Measurements from ENCODE around the gene BIRC7.
"Not testable (repeated sequence)": the region's sequence is repeated elsewhere in the genome, so short reads cannot be mapped to it uniquely, and the experiment has no call there.

Gene BIRC7

GRCh38 chr20:63246490-63247288 is 11.0 kb downstream of the BIRC7 start:
- DNase-seq (ENCODE audit: low read depth in 2 of 3, low spot score in 1 of 3), result no peak

- no peak for DNase-seq (ENCODE audit: low read depth in 2 of 3, low spot score in 1 of 3)
Measured at GRCh38 chr20:63247671-63248228, 12.0 kb downstream of the BIRC7 start.

- DNase-seq (ENCODE audit: low read depth in 2 of 3, low spot score in 1 of 3), result no peak
Measured at GRCh38 chr20:63248835-63249591, 13.3 kb downstream of the BIRC7 start.

DNA sequence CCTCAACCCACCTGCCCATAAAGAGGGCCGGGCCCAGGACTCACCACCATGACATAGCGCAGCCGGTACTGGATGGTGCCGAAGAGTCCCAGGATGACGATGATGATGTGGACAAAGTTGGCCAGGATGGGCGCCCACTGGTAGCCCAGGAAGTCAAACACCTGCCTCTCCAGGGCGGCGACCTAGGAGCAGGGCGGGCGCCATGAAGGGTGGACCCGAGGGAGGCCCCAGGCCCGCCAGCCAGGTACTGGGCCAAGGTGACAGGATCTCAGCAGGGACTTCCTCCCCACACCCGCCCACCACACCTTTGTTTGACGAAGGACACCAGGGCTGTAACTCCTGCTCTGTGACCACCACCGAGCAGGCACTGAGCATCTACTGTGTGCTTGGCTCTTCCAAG is 14.2 kb downstream of the BIRC7 start:
- no peak for DNase-seq (ENCODE audit: low read depth in 2 of 3, low spot score in 1 of 3)

DNA sequence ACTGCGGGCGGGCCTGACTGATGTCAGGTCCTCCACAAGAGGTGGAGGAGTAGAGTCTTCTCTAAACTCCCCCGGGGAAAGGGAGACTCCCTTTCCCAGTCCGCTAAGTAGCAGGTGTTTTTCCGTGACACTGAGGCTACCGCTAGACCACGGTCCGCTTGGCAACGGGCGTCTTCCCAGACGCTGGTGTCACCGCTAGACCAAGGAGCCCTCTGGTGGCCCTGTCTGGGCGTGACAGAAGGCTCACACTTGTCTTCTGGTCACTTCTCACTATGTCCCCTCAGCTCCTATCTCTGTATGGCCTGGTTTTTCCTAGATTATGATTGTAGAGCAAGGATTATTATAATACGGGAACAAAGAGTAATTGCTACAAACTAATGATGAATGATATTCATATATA is 15.6 kb downstream of the BIRC7 start:
- not testable (repeated sequence) for DNase-seq (ENCODE audit: low read depth in 2 of 3, low spot score in 1 of 3)

DNA sequence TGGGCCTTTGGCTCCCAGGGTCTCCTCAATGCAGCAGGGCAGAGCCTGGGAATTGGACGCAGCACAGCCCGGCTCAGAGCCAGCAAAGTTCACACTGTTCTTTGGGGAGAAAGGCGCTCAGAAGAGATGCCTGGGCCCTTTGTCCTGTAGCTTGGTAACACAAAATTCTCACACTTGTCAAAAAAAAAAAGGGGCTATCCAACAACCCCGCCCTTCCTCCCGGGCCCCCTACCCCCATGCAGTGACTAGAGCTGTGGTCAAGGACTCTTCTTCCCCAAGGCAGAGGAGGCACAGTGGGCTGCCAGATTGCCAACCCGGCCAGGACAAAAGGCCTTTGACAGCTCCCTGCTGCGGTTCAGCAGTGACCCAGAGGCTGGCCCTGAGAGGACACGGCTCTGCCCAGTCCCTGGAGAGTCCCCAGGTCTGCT is 16.6 kb downstream of the BIRC7 start:
- DNase-seq (ENCODE audit: low read depth in 2 of 3, low spot score in 1 of 3), result no peak

GRCh38 chr20:63253065-63253437 is 17.3 kb downstream of the BIRC7 start:
- no peak for DNase-seq (ENCODE audit: low read depth in 2 of 3, low spot score in 1 of 3)

DNA sequence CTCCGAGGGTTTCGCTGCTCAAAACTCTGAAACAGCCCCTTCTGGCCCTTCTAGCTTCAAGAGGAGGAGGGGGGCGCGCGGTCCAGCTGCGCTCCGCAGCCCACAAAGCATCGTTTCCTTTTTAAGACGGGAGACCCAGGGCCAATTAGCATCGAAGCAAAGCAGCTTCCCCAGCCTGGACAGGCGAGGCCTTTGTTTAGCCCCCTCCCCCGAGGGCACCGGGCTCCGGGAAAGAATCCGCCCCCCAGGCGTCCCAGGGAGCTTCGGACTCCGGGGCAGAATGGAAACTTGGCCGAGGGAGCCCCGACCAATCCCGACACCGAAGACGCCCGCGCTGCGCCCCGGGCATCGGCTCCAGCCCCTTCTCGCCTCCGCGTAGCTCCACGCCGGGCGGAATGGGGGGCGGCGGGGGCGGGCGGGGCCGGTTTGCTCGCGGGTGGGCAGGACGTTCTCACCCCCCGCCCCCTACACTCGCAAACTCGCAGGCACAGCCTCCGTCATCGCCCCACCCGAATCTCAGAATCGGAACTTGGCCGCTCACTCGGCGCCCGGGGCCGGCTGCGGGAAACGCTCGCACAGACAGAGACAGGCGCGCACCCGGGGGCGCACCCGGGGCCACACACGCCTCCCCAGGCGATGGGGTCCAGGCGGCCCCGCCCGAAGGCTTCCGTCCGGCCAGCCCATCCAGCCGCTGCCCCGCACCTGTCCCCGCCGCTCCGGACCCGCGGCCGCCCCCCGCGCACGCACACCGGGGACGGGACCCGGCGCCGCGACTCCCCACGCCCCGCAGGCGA is 17.9 kb downstream of the BIRC7 start:
- no peak for DNase-seq (ENCODE audit: low read depth in 2 of 3, low spot score in 1 of 3)

DNA sequence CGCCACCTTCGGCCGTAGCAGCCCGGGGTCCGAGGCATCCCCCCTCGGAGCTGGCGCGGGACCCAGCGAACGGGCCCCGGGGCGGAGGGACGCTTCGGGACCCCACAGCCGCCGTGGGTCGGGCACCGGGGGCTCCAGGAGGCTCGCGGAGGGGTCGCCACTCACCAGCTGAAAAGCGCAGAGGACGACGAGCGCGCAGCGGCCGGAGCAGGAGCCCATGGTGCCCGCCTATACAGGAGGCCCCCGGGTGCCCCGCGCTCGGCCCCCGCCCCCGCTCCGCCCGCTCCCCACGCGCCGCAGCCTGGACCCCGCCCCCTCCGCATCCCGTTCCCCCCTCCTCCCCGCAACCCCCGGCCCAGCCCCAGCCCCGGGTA is 18.5 kb downstream of the BIRC7 start, which contains the start of gene NKAIN4:
NKAIN4 (minus strand) TSS at position 232 of the 374 bp plus-strand sequence; CDS start at position 219, 13 bp downstream.
- DNase-seq (ENCODE audit: low read depth in 2 of 3, low spot score in 1 of 3), result no peak

DNA sequence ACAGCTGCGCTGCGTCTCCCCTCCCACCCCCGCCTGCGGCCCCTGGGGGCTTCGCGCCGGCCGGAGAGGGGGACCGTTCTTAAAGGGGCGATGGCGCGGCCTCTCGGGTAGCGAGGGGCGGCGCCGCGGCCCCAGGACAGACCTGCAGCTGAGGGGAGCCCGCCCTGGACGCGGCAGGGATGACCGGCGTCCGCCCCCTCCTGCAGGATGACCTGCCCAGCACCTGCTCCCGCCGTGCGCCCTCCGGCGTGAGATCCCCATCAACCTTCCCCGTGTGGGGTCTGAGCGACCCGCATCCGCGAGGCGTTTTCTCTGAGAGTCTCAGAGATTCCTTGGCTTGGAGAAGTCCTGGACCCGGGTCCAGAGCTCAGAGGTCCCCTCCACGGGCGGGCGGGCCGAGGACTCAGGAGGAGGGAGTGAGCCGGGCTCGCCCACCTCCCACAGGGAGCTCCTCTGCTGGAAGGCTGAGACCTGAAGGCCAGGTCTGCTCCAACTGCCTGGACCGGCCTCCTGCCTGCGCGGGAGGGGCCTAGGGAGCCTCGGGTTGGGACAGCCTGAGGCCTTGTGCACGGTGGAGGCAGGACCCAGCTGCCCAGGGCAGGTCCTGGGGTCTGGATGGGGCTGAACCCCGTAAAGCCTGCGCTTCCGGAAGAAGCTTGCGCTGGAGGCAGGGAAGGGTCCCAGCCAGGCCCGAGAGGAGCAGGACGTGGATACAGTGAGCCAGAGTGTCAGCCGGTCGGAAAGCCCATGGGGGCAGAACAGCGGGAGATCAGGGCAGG is 19.1 kb downstream of the BIRC7 start:
- DNase-seq (ENCODE audit: low read depth in 2 of 3, low spot score in 1 of 3), result no peak

- DNase-seq (ENCODE audit: low read depth in 2 of 3, low spot score in 1 of 3), result no peak
Measured at GRCh38 chr20:63255931-63256704, 20.4 kb downstream of the BIRC7 start.

DNA sequence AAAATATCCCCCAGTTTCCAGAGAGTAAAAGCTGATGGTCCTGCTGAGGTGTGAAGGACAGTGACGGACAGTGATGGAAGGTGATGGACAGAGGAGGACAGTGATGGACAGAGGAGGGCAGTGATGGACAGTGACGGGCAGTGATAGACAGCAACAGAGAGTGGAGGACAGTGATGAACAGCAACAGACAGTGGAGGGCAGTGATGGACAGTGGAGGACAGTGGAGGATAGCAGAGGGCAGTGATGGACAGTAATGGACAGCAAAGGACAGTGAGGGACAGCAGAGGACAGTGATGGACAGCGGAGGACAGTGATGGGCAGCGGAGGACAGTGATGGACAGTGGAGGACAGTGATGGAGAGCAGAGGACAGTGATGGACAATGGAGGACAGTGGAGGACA is 21.2 kb downstream of the BIRC7 start:
- no peak for DNase-seq (ENCODE audit: low read depth in 2 of 3, low spot score in 1 of 3)

- DNase-seq (ENCODE audit: low read depth in 2 of 3, low spot score in 1 of 3), result no peak
Measured at GRCh38 chr20:63257629-63258028, 21.9 kb downstream of the BIRC7 start.

DNA sequence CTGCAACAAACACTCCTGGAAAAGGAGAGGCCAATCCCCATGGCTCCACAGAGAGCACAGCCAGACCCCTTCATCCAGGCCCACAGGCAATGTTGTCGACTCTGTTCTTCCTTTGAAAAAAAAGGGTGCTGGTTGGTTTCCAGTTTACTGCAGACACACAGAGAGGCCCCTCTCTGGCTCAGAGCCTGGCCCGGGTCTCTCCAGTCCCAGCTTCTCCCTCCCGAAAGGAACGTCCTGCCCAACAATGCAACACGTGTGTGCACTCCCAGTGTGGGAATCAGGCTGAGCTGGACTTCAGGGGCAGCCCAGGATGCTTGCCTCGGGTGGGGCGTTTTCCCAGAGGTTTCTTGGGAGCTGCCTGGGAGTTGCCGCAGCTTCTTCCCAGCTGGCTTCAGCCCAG is 23.1 kb downstream of the BIRC7 start:
- DNase-seq (ENCODE audit: low read depth in 2 of 3, low spot score in 1 of 3), result no peak

DNA sequence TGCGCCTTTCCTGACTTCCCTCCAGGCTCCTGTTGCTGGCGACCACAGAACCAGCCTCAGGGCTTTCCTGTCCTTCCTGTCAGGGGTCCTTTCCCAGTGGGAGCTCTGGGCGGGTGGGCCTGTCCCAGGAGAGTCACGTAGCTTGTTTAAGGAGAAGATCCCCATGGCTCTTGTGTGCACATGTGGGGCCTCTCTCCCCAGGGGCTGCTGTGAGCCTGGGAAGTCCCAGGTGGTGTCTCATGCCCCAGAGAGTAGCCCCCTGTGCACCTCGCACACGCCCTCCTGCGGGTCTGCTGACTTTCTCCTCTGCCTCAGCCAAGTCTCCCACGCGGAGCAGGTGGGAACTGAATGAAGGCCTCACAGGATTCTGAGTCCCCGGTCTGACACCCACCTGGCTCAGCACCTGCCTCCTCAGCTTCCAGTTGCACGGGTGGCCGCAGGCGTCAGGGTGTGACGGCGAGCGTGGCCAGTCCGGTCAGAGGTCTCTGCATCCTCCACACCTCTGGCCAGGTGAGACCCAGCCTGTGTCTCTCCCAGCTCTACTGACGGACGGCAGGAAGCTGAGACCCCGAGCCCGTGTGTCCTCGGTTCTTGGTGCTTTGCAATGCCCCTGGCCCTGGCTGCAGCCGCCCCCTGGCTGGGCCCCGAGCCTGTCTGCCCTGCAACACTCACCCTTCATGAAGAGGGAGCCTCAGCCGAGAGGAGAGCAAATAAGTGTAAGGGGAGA is 24.2 kb downstream of the BIRC7 start:
- DNase-seq (ENCODE audit: low read depth in 2 of 3, low spot score in 1 of 3), result no peak

GRCh38 chr20:63260521-63260920 is 24.8 kb downstream of the BIRC7 start:
- no peak for DNase-seq (ENCODE audit: low read depth in 2 of 3, low spot score in 1 of 3)

GRCh38 chr20:63261060-63261794 is 25.5 kb downstream of the BIRC7 start:
- DNase-seq (ENCODE audit: low read depth in 2 of 3, low spot score in 1 of 3), result no peak

- DNase-seq (ENCODE audit: low read depth in 2 of 3, low spot score in 1 of 3), result no peak
Measured at GRCh38 chr20:63261795-63262528, 26.3 kb downstream of the BIRC7 start.

Measured in stimulated activated CD4-positive, alpha-beta T cell treated with anti-CD3 and anti-CD28 coated beads, Interleukin-12 subunit alpha, Interleukin-12 subunit beta, amount 100 ng/mL, for 48 hours (primary cell).